ENCODE measurements around the gene DOP1A. TPM values are rescaled to one million over a fixed set of nuclear protein-coding genes. Genes with fewer than 3 reads are reported as not detected.
A peak's percentile ranks its signal among the peaks of the same experiment; 100 is the strongest.

DOP1A gene
- total and polyA plus RNA-seq, 7 experiments from 2014 or later: 5.9 to 33.9 (median 25.0) TPM

DNA sequence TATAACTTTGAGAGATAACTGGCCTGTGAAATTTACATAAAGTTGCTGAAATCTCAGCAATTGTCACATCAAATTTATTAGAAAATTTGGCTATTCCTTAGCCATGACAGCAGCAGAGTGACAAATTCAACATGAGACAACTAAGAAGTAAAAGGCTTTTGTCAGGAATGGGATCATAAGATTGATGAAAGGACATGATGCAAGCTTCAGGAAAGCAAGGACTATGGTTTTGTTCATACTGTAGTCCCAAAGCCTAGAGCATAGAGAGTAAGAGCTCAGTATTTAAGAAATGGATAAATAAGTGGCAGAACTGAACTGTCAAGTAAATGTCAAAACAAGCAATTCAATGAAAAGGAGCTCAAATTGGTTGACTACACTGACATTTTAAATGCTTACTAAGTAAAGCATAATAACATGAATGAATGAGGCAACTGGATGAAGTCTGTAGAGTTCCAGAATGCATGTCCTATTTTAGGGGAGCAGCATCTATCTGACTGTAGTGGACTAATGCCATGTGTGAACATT is 113.0 kb downstream of the DOP1A start:
- ATAC-seq (no peak), DNase-seq (no peak)
- ChIA-PET POLR2A (no interaction called here), CTCF (no interaction called here)
- H3K27ac ChIP-seq (ENCODE audit: low read depth, low read length): no peak overlapping the region
- Mint-ChIP-seq H3K4me1 (peaks cover 0 to 32% (median 16%) of the 10 kb centered on the region in 7 donors), H3K27me3 (no peaks in the 10 kb centered on the region), H3K9me3 (no peaks in the 10 kb centered on the region), H3K4me3 (no peak overlapping the region), H3K27ac (peak overlapping the region in 1 of 9 donors; percentile 14), H3K36me3 (peaks cover 7 to 48% (median 30%) of the 10 kb centered on the region in 5 donors)
- no peaks in the 10 kb centered on the region for H3K4me1 ChIP-seq (ENCODE audit: control insufficient read depth in 2 of 2, insufficient read depth in 2 of 2, low read length in 2 of 2)
- intact Hi-C loops (cut with micrococcal nuclease): no loop called here
- no peak overlapping the region for H3K4me3 ChIP-seq (ENCODE audit: low read length)
- H3K9me3 ChIP-seq (ENCODE audit: control insufficient read depth in 2 of 3, low read length in 3 of 3): no peaks in the 10 kb centered on the region
- peaks cover 0 to 40% (median 3%) of the 10 kb centered on the region in 3 experiments for H3K36me3 ChIP-seq (ENCODE audit: control insufficient read depth in 2 of 3, insufficient read depth in 3 of 3, low read length in 3 of 3)
- no peaks in the 10 kb centered on the region for H3K27me3 ChIP-seq (ENCODE audit: control insufficient read depth in 2 of 2, insufficient read depth in 2 of 2, low read length in 2 of 2)

DNA sequence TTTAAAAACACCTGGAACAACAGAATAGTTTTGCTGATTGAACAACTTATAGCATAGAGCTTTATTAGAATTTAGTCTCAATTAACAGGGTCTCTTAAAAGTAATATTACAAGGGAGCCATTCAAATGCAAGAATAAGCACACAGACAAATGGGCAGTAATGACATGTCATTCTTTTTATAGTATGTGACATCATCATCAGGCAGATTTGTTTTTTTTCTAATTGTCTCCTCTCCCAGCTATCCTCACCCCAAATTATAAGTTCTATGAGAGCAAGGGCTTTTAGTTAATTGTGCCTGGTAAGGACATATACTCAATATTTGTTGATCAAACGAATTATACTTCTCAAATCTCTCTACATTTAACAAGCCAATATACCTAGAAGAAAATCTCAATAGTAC is 114.6 kb downstream of the DOP1A start:
- H3K4me3 ChIP-seq (ENCODE audit: low read length): no peak overlapping the region
- Mint-ChIP-seq H3K4me3 (no peak overlapping the region), H3K27me3 (no peaks in the 10 kb centered on the region), H3K36me3 (peaks cover 11 to 51% (median 37%) of the 10 kb centered on the region in 5 donors), H3K27ac (peak overlapping the region in 2 of 9 donors; percentile 3 to 43), H3K9me3 (no peaks in the 10 kb centered on the region), H3K4me1 (peaks cover 0 to 29% (median 16%) of the 10 kb centered on the region in 7 donors)
- H3K27ac ChIP-seq (ENCODE audit: low read depth, low read length): no peak overlapping the region
- CTCF ChIA-PET: no interaction called here
- DNase-seq (no peak), ATAC-seq (no peak)
- H3K27me3 ChIP-seq (ENCODE audit: control insufficient read depth in 2 of 2, insufficient read depth in 2 of 2, low read length in 2 of 2): no peaks in the 10 kb centered on the region
- H3K36me3 ChIP-seq (ENCODE audit: control insufficient read depth in 2 of 3, insufficient read depth in 3 of 3, low read length in 3 of 3): peaks cover 0 to 31% (median 0%) of the 10 kb centered on the region in 3 experiments
- POLR2A ChIA-PET: no interaction called here
- no peaks in the 10 kb centered on the region for H3K9me3 ChIP-seq (ENCODE audit: control insufficient read depth in 2 of 3, low read length in 3 of 3)
- intact Hi-C loops (cut with micrococcal nuclease): no loop called here
- no peaks in the 10 kb centered on the region for H3K4me1 ChIP-seq (ENCODE audit: control insufficient read depth in 2 of 2, insufficient read depth in 2 of 2, low read length in 2 of 2)

DNA sequence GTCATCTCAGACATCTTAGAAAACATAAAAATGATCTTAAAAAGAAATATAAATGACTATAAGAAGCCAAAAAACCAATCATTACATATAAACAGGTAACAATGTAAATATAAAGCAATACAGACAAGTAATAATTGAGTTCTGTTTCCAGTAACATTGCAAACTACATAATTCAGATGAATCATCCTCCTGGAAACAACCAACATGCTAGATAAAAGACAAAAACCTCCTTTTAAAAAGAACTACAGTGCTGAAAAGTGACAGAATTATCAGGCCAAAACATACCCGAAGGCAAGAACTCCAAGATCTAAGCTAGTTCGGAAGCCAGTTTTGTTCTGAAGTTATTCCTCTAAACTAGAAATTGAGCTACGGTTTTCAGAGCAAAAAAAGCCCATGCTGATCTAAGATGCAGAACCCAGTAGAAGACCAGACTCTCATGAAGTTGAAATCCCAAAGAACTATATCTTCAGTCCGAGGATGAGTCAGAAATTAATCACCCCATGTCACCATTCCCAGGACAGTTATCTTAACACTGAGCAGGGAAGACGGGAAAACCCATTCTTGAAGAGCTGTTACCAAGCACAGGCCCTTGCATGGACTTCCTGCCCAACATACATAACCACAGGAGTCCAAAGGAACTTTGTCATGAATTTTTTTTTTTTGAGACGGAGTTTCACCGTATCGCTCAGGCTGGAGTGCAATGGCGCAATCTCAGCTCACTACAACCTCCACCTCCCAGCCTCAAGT is 115.8 kb downstream of the DOP1A start:
- CTCF ChIA-PET: interaction anchor here (1.2 kb wide), 1 partner anchor 118 kb away, joined by 3 read pairs; the partner anchor contains the start of gene UBE3D
- no peaks in the 10 kb centered on the region for H3K9me3 Mint-ChIP-seq
- Histone ChIP-seq H3K27ac (ENCODE audit: low read depth, low read length) (no peak overlapping the region), H3K27me3 (ENCODE audit: control insufficient read depth in 2 of 2, insufficient read depth in 2 of 2, low read length in 2 of 2) (no peaks in the 10 kb centered on the region), H3K4me3 (ENCODE audit: low read length) (no peak overlapping the region), H3K9me3 (ENCODE audit: control insufficient read depth in 2 of 3, low read length in 3 of 3) (no peaks in the 10 kb centered on the region), H3K36me3 (ENCODE audit: control insufficient read depth in 2 of 3, insufficient read depth in 3 of 3, low read length in 3 of 3) (peaks cover 0 to 30% (median 0%) of the 10 kb centered on the region in 3 experiments), H3K4me1 (ENCODE audit: control insufficient read depth in 2 of 2, insufficient read depth in 2 of 2, low read length in 2 of 2) (no peaks in the 10 kb centered on the region)
- intact Hi-C loops (cut with micrococcal nuclease): no loop called here
- no peak overlapping the region for H3K4me3 Mint-ChIP-seq
- peaks cover 11 to 51% (median 37%) of the 10 kb centered on the region in 5 donors for H3K36me3 Mint-ChIP-seq
- DNase-seq (no peak), ATAC-seq (no peak)
- POLR2A ChIA-PET: no interaction called here
- peaks cover 0 to 34% (median 17%) of the 10 kb centered on the region in 7 donors for H3K4me1 Mint-ChIP-seq
- H3K27me3 Mint-ChIP-seq: no peaks in the 10 kb centered on the region
- peak overlapping the region in 2 of 9 donors; percentile 8 to 15 for H3K27ac Mint-ChIP-seq

DNA sequence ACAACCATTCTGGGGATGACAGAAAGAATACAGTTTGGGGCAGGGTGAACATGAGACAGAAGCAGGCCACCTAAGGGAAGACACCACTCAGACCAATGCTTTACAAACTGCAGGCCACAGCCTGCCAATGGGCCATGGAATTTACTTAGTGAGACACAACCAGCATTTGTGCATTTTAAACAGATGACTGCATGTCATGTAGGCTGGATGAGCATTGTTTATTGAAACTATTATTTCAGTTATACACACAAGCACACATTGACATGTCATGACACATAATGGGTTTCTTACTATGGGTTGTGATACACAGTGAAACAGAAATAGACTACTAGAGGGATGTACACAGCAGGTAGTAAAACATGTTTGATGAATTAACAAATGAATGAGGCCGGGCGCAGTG is 117.6 kb downstream of the DOP1A start:
- no peak overlapping the region for H3K4me3 ChIP-seq (ENCODE audit: low read length)
- DNase-seq (no peak), ATAC-seq (no peak)
- no peaks in the 10 kb centered on the region for H3K27me3 ChIP-seq (ENCODE audit: control insufficient read depth in 2 of 2, insufficient read depth in 2 of 2, low read length in 2 of 2)
- Mint-ChIP-seq H3K4me1 (peaks cover 3 to 47% (median 34%) of the 10 kb centered on the region in 7 donors), H3K27me3 (no peaks in the 10 kb centered on the region), H3K4me3 (no peak overlapping the region), H3K36me3 (peaks cover 11 to 54% (median 32%) of the 10 kb centered on the region in 5 donors), H3K9me3 (no peaks in the 10 kb centered on the region), H3K27ac (peak overlapping the region in 2 of 9 donors; percentile 5 to 54)
- intact Hi-C loops (cut with micrococcal nuclease): no loop called here
- H3K4me1 ChIP-seq (ENCODE audit: control insufficient read depth in 2 of 2, insufficient read depth in 2 of 2, low read length in 2 of 2): no peaks in the 10 kb centered on the region
- no peak overlapping the region for H3K27ac ChIP-seq (ENCODE audit: low read depth, low read length)
- POLR2A ChIA-PET: interaction anchor here (0.8 to 1.0 kb wide), 2 partner anchors 11 to 704 kb away, joined by 3 read pairs; no protein-coding TSS in a partner anchor
- H3K9me3 ChIP-seq (ENCODE audit: control insufficient read depth in 2 of 3, low read length in 3 of 3): no peaks in the 10 kb centered on the region
- peaks cover 0 to 34% (median 0%) of the 10 kb centered on the region in 3 experiments for H3K36me3 ChIP-seq (ENCODE audit: control insufficient read depth in 2 of 3, insufficient read depth in 3 of 3, low read length in 3 of 3)
- CTCF ChIA-PET: no interaction called here

DNA sequence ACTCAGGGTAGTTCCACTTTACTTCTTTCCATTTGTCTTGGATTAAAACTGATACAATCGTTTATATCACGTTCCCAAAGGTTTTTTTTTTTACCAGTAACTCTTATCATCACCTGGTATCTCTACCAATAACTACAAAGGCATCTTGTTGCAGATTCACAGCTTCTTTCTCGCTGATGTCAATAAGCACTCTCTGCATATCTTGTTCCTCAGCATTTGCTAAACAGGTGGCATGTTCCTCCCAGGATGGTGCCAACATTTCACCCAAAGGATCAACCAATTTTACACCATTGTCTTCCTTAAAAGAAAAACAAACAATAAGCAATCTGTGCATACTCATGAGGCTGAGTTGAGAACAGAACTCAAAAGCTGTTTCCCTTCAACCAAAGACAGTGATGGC is 121.0 kb downstream of the DOP1A start:
- Mint-ChIP-seq H3K4me1 (peaks cover 17 to 55% (median 46%) of the 10 kb centered on the region in 7 donors), H3K27ac (peak overlapping the region in 1 of 9 donors; percentile 38), H3K4me3 (no peak overlapping the region), H3K36me3 (peaks cover 11 to 37% (median 21%) of the 10 kb centered on the region in 5 donors), H3K9me3 (no peaks in the 10 kb centered on the region), H3K27me3 (no peaks in the 10 kb centered on the region)
- peaks cover 5 to 6% of the 10 kb centered on the region in 2 donors for H3K4me1 ChIP-seq (ENCODE audit: control insufficient read depth in 2 of 2, insufficient read depth in 2 of 2, low read length in 2 of 2)
- ATAC-seq (no peak), DNase-seq (no peak)
- POLR2A ChIA-PET: no interaction called here
- CTCF ChIA-PET: interaction anchor here (0.9 kb wide), 1 partner anchor 27 kb away, joined by 3 read pairs; no protein-coding TSS in a partner anchor
- no peak overlapping the region for H3K27ac ChIP-seq (ENCODE audit: low read depth, low read length)
- H3K9me3 ChIP-seq (ENCODE audit: control insufficient read depth in 2 of 3, low read length in 3 of 3): no peaks in the 10 kb centered on the region
- H3K36me3 ChIP-seq (ENCODE audit: control insufficient read depth in 2 of 3, insufficient read depth in 3 of 3, low read length in 3 of 3): peaks cover 0 to 22% (median 0%) of the 10 kb centered on the region in 3 experiments
- H3K27me3 ChIP-seq (ENCODE audit: control insufficient read depth in 2 of 2, insufficient read depth in 2 of 2, low read length in 2 of 2): no peaks in the 10 kb centered on the region
- intact Hi-C loops (cut with micrococcal nuclease): no loop called here
- H3K4me3 ChIP-seq (ENCODE audit: low read length): no peak overlapping the region

DNA sequence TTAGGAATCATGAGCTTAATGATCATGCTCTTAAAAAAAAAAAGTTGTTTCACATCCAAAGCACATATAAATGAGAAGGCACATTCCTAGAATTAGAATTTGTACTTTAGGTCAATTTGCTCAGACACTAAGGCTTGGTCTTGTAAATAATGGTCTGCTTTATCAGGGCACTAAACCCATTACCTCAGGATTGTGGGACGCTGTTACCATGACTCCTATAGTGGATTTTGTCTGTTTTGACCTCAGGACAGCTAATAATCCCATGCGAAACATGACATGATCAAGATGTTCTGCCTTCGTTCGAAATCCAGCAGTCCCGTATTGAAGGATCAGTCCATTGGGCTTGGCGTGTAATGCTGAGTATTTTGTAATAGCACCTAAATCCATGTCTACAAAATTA is 123.2 kb downstream of the DOP1A start:
- CTCF ChIA-PET: interaction anchor here (0.6 to 1.7 kb wide), 2 partner anchors 50 to 125 kb away, joined by 4 to 7 read pairs; partner anchors contain the start of gene UBE3D
- Mint-ChIP-seq H3K27me3 (peaks cover 0 to 6% (median 0%) of the 10 kb centered on the region in 5 donors), H3K4me1 (peaks cover 24 to 65% (median 58%) of the 10 kb centered on the region in 7 donors), H3K9me3 (no peaks in the 10 kb centered on the region), H3K27ac (peak overlapping the region in 1 of 9 donors; percentile 20), H3K36me3 (peaks cover 4 to 21% (median 12%) of the 10 kb centered on the region in 5 donors), H3K4me3 (peak overlapping the region in 4 of 10 donors; percentile 16 to 69 (median 42))
- H3K27ac ChIP-seq (ENCODE audit: low read depth, low read length): no peak overlapping the region
- POLR2A ChIA-PET: no interaction called here
- H3K27me3 ChIP-seq (ENCODE audit: control insufficient read depth in 2 of 2, insufficient read depth in 2 of 2, low read length in 2 of 2): no peaks in the 10 kb centered on the region
- intact Hi-C loops (cut with micrococcal nuclease): loop anchor here (5.0 to 10.0 kb wide), 3 partner anchors 667 to 1438 kb away; partner anchors contain the start of genes CEP162 (in 1 of the 2), CYB5R4 (in 1 of the 2) and TENT5A (in 1 of the 2)
- no peak for ATAC-seq
- H3K9me3 ChIP-seq (ENCODE audit: control insufficient read depth in 2 of 3, low read length in 3 of 3): no peaks in the 10 kb centered on the region
- H3K36me3 ChIP-seq (ENCODE audit: control insufficient read depth in 2 of 3, insufficient read depth in 3 of 3, low read length in 3 of 3): peaks cover 0 to 13% (median 0%) of the 10 kb centered on the region in 3 experiments
- peaks cover 5 to 12% of the 10 kb centered on the region in 2 donors for H3K4me1 ChIP-seq (ENCODE audit: control insufficient read depth in 2 of 2, insufficient read depth in 2 of 2, low read length in 2 of 2)
- DNase-seq: no peak
- H3K4me3 ChIP-seq (ENCODE audit: low read length): no peak overlapping the region

Measured in naive thymus-derived CD4-positive, alpha-beta T cell (primary cell).